Duodenal mucosa (tissue), 2 donors: ENCODE measurements around the gene DCHS2.

Source experiments
- H3K27ac ChIP-seq: one replicate; pipeline ENCODE4 v1.7.0; 2013; ENCODE audit warnings: low read depth, low read length
- H3K27me3 ChIP-seq, 2 donors: one replicate each; pipeline ENCODE4 v1.7.0; 2013; ENCODE audit warnings: low read length in 2 of 2, control low read depth in 1 of 2; ENCODE audit not compliant: insufficient read depth in 2 of 2, control insufficient read depth in 1 of 2
- H3K36me3 ChIP-seq, 2 donors: one replicate each; pipeline ENCODE4 v1.7.0; 2013; ENCODE audit warnings: low read length in 2 of 2, control low read depth in 1 of 2; ENCODE audit not compliant: insufficient read depth in 2 of 2, control insufficient read depth in 1 of 2
- H3K4me1 ChIP-seq, 2 donors: one replicate each; pipeline ENCODE4 v1.7.0; 2013; ENCODE audit warnings: low read length in 2 of 2, control low read depth in 1 of 2; ENCODE audit not compliant: insufficient read depth in 2 of 2, control insufficient read depth in 1 of 2
- H3K4me3 ChIP-seq, 2 donors: one replicate each; pipeline ENCODE4 v1.7.0; 2013; ENCODE audit warnings: low read length in 2 of 2, low read depth in 1 of 2
- H3K9ac ChIP-seq, 2 donors: one replicate each; pipeline ENCODE4 v1.7.0; 2013; ENCODE audit warnings: low read length in 2 of 2, low read depth in 1 of 2
- H3K9me3 ChIP-seq, 2 donors: one replicate each; pipeline ENCODE4 v1.7.0; 2013; ENCODE audit warnings: low read length in 2 of 2, control low read depth in 1 of 2; ENCODE audit not compliant: control insufficient read depth in 1 of 2

The DCHS2 gene

DNA sequence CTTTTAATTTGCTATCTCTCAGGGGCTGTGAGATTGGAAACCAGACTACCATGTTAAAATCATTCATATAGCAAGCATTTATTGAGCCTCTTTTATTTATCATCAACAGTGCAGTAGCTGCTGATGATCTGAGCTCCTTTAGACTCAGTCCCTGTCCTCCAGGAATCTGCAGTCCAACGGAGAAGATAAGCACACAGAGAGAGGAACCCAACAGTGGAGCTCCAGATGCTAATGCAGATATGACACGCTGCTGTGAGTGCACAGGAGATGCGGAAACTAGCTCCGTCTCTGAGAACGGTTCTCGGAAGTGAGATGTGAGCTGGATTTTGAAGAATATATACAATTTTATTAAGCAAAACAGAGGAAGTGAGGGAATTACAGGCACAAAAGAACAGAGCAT, 35.4 kb downstream of the DCHS2 start:
- no peak overlapping the region for H3K9ac ChIP-seq
- no peaks in the 10 kb centered on the region for H3K4me1 ChIP-seq
- H3K27me3 ChIP-seq: no peaks in the 10 kb centered on the region
- no peaks in the 10 kb centered on the region for H3K36me3 ChIP-seq
- no peak overlapping the region for H3K4me3 ChIP-seq
- H3K9me3 ChIP-seq: no peaks in the 10 kb centered on the region
- no peak overlapping the region for H3K27ac ChIP-seq

DNA sequence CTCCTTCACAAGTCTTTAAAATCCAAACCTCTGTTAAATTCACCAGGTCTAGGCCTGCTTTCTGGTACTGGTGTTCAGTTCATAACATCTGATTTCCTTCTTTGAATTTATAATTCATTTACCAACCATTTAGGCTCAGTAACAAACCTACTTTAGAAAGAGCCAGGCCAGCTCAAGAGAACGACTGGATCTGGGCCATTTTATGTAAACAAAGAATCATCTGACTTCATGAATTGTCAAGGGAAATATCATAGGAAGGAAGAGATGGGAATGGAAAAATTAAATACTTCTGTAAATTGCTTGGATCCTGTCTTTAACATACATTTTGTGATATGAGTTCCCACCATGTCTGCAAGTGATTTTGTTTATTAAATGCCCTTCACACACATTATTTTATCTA, 36.5 kb downstream of the DCHS2 start:
- Histone ChIP-seq H3K4me1 (no peaks in the 10 kb centered on the region), H3K36me3 (no peaks in the 10 kb centered on the region), H3K27me3 (no peaks in the 10 kb centered on the region), H3K9ac (no peak overlapping the region), H3K9me3 (no peaks in the 10 kb centered on the region), H3K4me3 (no peak overlapping the region), H3K27ac (no peak overlapping the region)

DNA sequence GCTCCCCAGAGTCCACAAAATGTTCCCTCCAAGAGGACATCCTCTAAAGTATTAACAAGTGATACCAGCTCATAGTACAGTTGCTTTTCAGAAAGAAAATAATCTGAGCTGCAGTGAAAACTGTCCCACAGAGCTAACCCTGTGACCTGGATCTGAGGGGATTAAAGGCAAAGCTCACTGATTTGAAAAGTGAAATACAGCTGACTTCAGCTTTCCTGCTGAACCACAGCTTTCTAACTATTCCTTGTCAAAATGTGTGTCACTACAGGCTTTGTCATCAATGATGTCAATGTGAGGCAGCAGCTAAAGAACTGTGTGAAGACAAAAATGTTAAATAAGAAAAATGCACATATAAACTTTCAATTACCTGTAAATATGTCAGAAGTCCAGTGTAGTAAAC, 36.9 kb downstream of the DCHS2 start:
- Histone ChIP-seq H3K9me3 (no peaks in the 10 kb centered on the region), H3K27ac (no peak overlapping the region), H3K36me3 (no peaks in the 10 kb centered on the region), H3K4me1 (no peaks in the 10 kb centered on the region), H3K27me3 (no peaks in the 10 kb centered on the region), H3K9ac (no peak overlapping the region), H3K4me3 (no peak overlapping the region)

DNA sequence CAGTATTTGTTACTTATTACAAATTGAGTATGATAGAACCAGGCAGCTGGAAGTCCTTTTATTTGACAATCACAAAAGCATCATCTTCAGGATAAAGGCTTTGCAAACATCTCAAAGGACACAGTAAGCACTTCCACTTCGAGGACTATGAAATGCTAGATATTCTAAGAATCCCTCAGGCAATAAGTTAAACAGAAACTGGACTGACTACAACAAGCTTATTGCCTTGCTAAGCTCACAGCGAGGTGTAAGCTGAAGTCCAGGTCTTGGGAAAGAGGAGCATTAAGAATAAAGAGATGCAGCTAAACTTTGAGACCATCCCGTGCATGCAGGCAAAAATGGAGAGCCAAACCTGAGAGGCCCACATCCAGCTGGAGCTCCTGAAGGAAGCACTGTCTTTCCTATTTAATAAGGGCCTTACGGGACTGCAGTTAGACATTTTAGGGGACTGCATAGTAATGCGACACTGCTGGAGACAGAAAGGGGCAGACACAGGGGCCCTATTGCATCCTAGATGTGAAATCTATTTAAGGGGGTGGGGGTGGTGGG, 38.7 kb downstream of the DCHS2 start:
- Histone ChIP-seq H3K4me1 (no peaks in the 10 kb centered on the region), H3K4me3 (no peak overlapping the region), H3K9me3 (no peaks in the 10 kb centered on the region), H3K9ac (no peak overlapping the region), H3K36me3 (no peaks in the 10 kb centered on the region), H3K27me3 (no peaks in the 10 kb centered on the region), H3K27ac (no peak overlapping the region)

DNA sequence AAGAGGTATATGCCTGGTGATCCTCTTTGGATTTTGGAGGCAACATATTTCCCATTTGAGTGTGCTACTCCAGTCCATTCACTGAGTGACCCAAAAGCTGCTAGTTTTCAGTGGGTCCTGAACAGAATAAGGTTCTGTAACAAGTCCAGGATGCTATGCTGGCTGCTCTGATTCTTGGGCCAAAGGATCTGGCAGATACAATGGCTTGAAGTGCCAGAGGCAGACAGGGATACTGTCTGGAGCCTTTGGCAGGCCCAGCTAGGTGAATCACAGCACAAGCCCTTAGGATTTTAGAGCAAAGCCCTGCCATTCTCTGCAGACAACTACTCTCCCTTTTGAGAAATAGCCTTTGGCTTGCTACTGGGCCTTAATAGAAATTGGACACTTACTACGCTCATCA, 40.6 kb downstream of the DCHS2 start:
- H3K4me1 ChIP-seq: no peaks in the 10 kb centered on the region
- H3K27ac ChIP-seq: no peak overlapping the region
- no peak overlapping the region for H3K4me3 ChIP-seq
- H3K27me3 ChIP-seq: no peaks in the 10 kb centered on the region
- no peaks in the 10 kb centered on the region for H3K36me3 ChIP-seq
- no peak overlapping the region for H3K9ac ChIP-seq
- H3K9me3 ChIP-seq: no peaks in the 10 kb centered on the region

DNA sequence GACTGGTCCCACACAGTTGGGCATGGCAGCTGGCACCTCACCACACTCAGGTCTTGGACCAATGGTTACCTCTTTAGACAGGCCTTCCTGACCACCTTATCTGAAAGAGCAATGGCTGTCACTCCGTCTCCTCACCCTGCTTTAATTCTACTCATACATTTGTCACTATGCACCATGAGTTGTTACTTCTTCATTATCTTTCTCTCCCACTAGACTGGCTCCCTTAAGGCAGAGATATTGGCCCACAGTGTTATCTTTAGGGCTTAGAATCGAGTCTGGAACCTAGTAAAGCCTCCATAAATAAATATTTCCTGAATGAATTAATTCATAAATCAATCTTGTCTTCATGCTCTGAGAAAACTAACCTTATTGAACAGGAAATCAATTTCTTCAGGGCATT, 46.6 kb downstream of the DCHS2 start:
- Histone ChIP-seq H3K4me1 (no peaks in the 10 kb centered on the region), H3K27me3 (no peaks in the 10 kb centered on the region), H3K4me3 (no peak overlapping the region), H3K27ac (no peak overlapping the region), H3K36me3 (no peaks in the 10 kb centered on the region), H3K9ac (no peak overlapping the region), H3K9me3 (no peaks in the 10 kb centered on the region)

DNA sequence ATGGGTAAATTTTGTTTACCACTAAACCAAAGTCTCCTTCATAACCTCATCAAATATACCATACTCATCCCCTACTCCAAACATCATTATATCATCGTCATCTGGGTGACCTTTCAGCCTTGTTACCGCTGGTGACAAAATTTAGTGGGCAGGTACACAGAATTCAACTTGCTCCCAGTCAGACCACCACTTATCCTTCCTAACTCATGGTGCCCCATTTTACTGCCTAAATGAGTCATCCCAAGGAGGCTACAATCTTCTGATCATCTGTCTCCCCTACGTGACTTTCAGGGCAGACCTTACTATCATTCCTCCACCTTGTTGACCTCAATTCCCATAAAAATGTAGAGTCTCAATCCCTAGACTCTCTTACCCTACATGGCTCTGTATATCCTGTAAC, 49.6 kb downstream of the DCHS2 start:
- H3K27me3 ChIP-seq: peaks cover 0 to 3% of the 10 kb centered on the region in 2 donors
- H3K9me3 ChIP-seq: no peaks in the 10 kb centered on the region
- H3K36me3 ChIP-seq: no peaks in the 10 kb centered on the region
- H3K9ac ChIP-seq: no peak overlapping the region
- H3K4me3 ChIP-seq: no peak overlapping the region
- H3K4me1 ChIP-seq: no peaks in the 10 kb centered on the region
- no peak overlapping the region for H3K27ac ChIP-seq

DNA sequence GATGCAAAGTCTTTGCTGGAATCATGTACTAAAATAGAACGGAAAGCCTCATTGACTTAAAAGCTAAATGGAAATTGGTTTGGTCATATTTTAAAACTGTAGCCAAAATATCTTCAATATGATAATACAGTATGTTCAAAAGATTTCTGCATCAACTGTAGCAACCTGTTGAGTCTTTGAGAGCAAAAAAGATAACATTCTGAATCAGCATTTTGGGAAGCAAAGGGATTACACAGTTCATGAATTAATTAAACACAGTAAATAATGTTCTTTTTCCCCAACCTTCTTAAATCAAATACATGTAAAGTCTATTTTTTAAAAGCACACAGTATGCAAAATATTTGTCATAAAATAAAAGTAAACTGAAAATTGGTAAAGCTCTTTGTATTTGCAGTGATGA, 50.5 kb downstream of the DCHS2 start:
- peaks cover 0 to 3% of the 10 kb centered on the region in 2 donors for H3K27me3 ChIP-seq
- no peaks in the 10 kb centered on the region for H3K4me1 ChIP-seq
- H3K4me3 ChIP-seq: no peak overlapping the region
- no peak overlapping the region for H3K27ac ChIP-seq
- no peaks in the 10 kb centered on the region for H3K36me3 ChIP-seq
- H3K9ac ChIP-seq: no peak overlapping the region
- H3K9me3 ChIP-seq: no peaks in the 10 kb centered on the region

DNA sequence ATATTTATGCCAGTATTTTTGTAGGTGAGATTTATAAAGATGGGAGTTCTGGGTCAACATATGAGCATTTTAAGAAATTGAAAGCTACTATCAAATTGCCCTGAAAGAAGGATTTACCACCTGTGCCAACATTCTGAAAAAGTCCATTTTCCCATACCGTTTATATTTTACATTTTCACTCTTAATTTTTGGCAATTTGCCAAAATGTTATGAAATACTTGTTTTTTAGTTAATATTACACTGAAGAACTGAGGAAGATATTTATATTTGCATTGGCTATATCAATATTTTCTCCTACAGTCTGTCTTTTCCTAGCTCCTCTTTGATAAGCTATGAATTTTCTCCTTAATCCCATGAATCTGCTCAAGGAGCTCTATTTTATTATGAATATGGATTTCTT, 52.4 kb downstream of the DCHS2 start:
- Histone ChIP-seq H3K36me3 (no peaks in the 10 kb centered on the region), H3K4me3 (no peak overlapping the region)

DNA sequence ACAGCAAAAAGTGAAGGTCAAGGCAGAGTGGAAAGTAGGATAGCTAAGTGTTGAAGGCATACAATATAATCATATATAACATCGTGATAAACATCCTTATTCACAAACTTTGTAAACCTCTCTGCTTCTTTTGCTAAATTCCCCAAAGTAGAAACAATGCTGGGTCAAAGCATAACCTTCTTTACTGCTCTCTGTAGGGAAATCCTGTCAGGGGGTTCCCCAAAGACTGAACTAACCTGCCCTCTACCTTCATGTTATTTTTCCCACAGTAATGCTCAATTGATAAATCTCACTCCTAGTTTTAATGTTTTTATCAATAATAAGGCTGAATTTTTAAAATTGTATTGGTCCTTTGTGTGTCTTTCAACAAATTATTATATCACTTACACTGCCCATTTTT, 55.7 kb downstream of the DCHS2 start:
- no peaks in the 10 kb centered on the region for H3K4me1 ChIP-seq
- H3K27ac ChIP-seq: no peak overlapping the region
- no peaks in the 10 kb centered on the region for H3K36me3 ChIP-seq
- peaks cover 0 to 3% of the 10 kb centered on the region in 2 donors for H3K27me3 ChIP-seq
- no peak overlapping the region for H3K4me3 ChIP-seq
- H3K9me3 ChIP-seq: no peaks in the 10 kb centered on the region
- H3K9ac ChIP-seq: no peak overlapping the region

More for the DNA sequence above, 52.4 kb downstream of the DCHS2 start:
- no peaks in the 10 kb centered on the region for H3K9me3 ChIP-seq
- no peaks in the 10 kb centered on the region for H3K4me1 ChIP-seq
- no peak overlapping the region for H3K9ac ChIP-seq
- H3K27ac ChIP-seq: no peak overlapping the region
- H3K27me3 ChIP-seq: peaks cover 0 to 3% of the 10 kb centered on the region in 2 donors

DNA sequence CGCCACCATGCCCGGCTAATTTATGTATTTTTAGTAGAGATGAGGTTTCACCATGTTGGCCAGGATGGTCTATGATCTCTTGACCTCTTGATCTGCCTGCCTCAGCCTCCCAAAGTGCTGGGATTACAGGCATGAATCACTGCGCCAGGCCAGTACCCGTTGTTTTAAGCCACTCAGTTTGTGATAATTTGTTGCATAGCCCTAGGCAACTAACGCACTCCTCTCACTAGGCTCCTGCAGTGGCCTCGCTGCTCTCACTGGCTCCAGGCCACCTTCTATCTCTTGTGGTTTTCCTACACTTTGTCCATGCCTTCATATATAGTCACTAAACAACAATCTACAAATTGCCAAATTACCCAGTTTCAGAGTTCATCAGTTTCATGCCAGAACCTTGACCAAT, 58.1 kb downstream of the DCHS2 start:
- H3K36me3 ChIP-seq: no peaks in the 10 kb centered on the region
- H3K27me3 ChIP-seq: peaks cover 0 to 3% of the 10 kb centered on the region in 2 donors
- H3K4me3 ChIP-seq: no peak overlapping the region
- no peaks in the 10 kb centered on the region for H3K4me1 ChIP-seq
- H3K27ac ChIP-seq: no peak overlapping the region
- no peaks in the 10 kb centered on the region for H3K9me3 ChIP-seq
- H3K9ac ChIP-seq: no peak overlapping the region
